ENCODE results near the gene OGDHL.

Gene OGDHL

GRCh38 chr10:49769692-49770091 lies 7.6 kb upstream of the OGDHL start:
- no peak overlapping the region for H2BK120ac ChIP-seq (ENCODE audit: low read depth, low read length)
- no peak overlapping the region for H2BK15ac ChIP-seq (ENCODE audit: low read depth, poor library complexity, severe bottlenecking)
- no peak overlapping the region for H3K9ac ChIP-seq (ENCODE audit: low read length)
- H2BK12ac ChIP-seq (ENCODE audit: low read length in 2 of 2), result no peak overlapping the region
- no peak overlapping the region for H3K18ac ChIP-seq (ENCODE audit: low read depth in 1 of 2, low read length in 2 of 2)
- no peak overlapping the region for H3K23ac ChIP-seq (ENCODE audit: low read length in 2 of 2)
- H3K36me3 ChIP-seq (ENCODE audit: control insufficient read depth in 1 of 2, insufficient read depth in 2 of 2, low read depth in 1 of 2, low read length in 2 of 2), result peaks cover 0 to 5% of the 10 kb centered on the region in 2 experiments
- H3K14ac ChIP-seq (ENCODE audit: low read length in 2 of 2), result no peak overlapping the region
- no peaks in the 10 kb centered on the region for H3K79me1 ChIP-seq (replicated peaks; ENCODE audit: low read length, poor library complexity, severe bottlenecking)
- H3K4me1 ChIP-seq (ENCODE audit: control insufficient read depth, insufficient read depth, low read depth, low read length), result no peaks in the 10 kb centered on the region
- H4K8ac ChIP-seq (ENCODE audit: low read length), result no peak overlapping the region
- peaks cover 13 to 66% of the 10 kb centered on the region in 2 experiments for H3K27me3 ChIP-seq (ENCODE audit: control insufficient read depth in 1 of 2, insufficient read depth in 1 of 2, low read length in 2 of 2)
- no peak overlapping the region for H2BK5ac ChIP-seq (ENCODE audit: low read depth, low read length, poor library complexity, severe bottlenecking)
- no peak for DNase-seq
- no peak overlapping the region for H2AK5ac ChIP-seq (ENCODE audit: low read length, severe bottlenecking)
- no peak overlapping the region for H4K91ac ChIP-seq (ENCODE audit: low read length)
- peak overlapping the region in 1 of 2 experiments; percentile 14 for H3K4me3 ChIP-seq (ENCODE audit: insufficient read depth in 1 of 2, low read depth in 1 of 2, low read length in 2 of 2)
- no peak overlapping the region for H3K27ac ChIP-seq (ENCODE audit: low read length, poor library complexity, severe bottlenecking)
- WGBS, result 98% methylated on average over 8 of the region's 8 CpGs
- no peak overlapping the region for H3K4me2 ChIP-seq (ENCODE audit: low read length, poor library complexity, severe bottlenecking)
- H2AFZ ChIP-seq (ENCODE audit: low read depth, low read length), result no peak overlapping the region
- peaks cover 2% of the 10 kb centered on the region for H3K9me3 ChIP-seq (ENCODE audit: control insufficient read depth, low read length)
- no peak overlapping the region for H3K4ac ChIP-seq (ENCODE audit: low read depth in 1 of 2, low read length in 2 of 2)

GRCh38 chr10:49768731-49769130 lies 6.6 kb upstream of the OGDHL start:
- no peak for DNase-seq
- Histone ChIP-seq H3K36me3 (ENCODE audit: control insufficient read depth in 1 of 2, insufficient read depth in 2 of 2, low read depth in 1 of 2, low read length in 2 of 2) (peaks cover 0 to 5% of the 10 kb centered on the region in 2 experiments), H2BK12ac (ENCODE audit: low read length in 2 of 2) (no peak overlapping the region), H2BK15ac (ENCODE audit: low read depth, poor library complexity, severe bottlenecking) (no peak overlapping the region), H2AK5ac (ENCODE audit: low read length, severe bottlenecking) (no peak overlapping the region), H3K27me3 (ENCODE audit: control insufficient read depth in 1 of 2, insufficient read depth in 1 of 2, low read length in 2 of 2) (peaks cover 16 to 63% of the 10 kb centered on the region in 2 experiments), H2BK120ac (ENCODE audit: low read depth, low read length) (no peak overlapping the region), H4K91ac (ENCODE audit: low read length) (no peak overlapping the region), H3K23ac (ENCODE audit: low read length in 2 of 2) (no peak overlapping the region), H3K4me2 (ENCODE audit: low read length, poor library complexity, severe bottlenecking) (no peak overlapping the region), H3K9me3 (ENCODE audit: control insufficient read depth, low read length) (peaks cover 2% of the 10 kb centered on the region), H3K4ac (ENCODE audit: low read depth in 1 of 2, low read length in 2 of 2) (no peak overlapping the region), H2AFZ (ENCODE audit: low read depth, low read length) (no peak overlapping the region), H2BK5ac (ENCODE audit: low read depth, low read length, poor library complexity, severe bottlenecking) (no peak overlapping the region), H3K18ac (ENCODE audit: low read depth in 1 of 2, low read length in 2 of 2) (no peak overlapping the region), H3K79me1 (replicated peaks; ENCODE audit: low read length, poor library complexity, severe bottlenecking) (no peaks in the 10 kb centered on the region), H4K8ac (ENCODE audit: low read length) (no peak overlapping the region), H3K14ac (ENCODE audit: low read length in 2 of 2) (no peak overlapping the region), H3K9ac (ENCODE audit: low read length) (no peak overlapping the region), H3K4me3 (ENCODE audit: insufficient read depth in 1 of 2, low read depth in 1 of 2, low read length in 2 of 2) (no peak overlapping the region), H3K4me1 (ENCODE audit: control insufficient read depth, insufficient read depth, low read depth, low read length) (no peaks in the 10 kb centered on the region), H3K27ac (ENCODE audit: low read length, poor library complexity, severe bottlenecking) (no peak overlapping the region)
- WGBS, result 59% methylated on average over 39 of the region's 45 CpGs

GRCh38 chr10:49768329-49768728 lies 6.2 kb upstream of the OGDHL start:
- H3K4me2 ChIP-seq (ENCODE audit: low read length, poor library complexity, severe bottlenecking), result no peak overlapping the region
- no peaks in the 10 kb centered on the region for H3K79me1 ChIP-seq (replicated peaks; ENCODE audit: low read length, poor library complexity, severe bottlenecking)
- H3K4me3 ChIP-seq (ENCODE audit: insufficient read depth in 1 of 2, low read depth in 1 of 2, low read length in 2 of 2), result no peak overlapping the region
- H3K18ac ChIP-seq (ENCODE audit: low read depth in 1 of 2, low read length in 2 of 2), result no peak overlapping the region
- DNase-seq, result no peak
- H2BK15ac ChIP-seq (ENCODE audit: low read depth, poor library complexity, severe bottlenecking), result no peak overlapping the region
- H3K27ac ChIP-seq (ENCODE audit: low read length, poor library complexity, severe bottlenecking), result no peak overlapping the region
- no peak overlapping the region for H2BK120ac ChIP-seq (ENCODE audit: low read depth, low read length)
- H3K9me3 ChIP-seq (ENCODE audit: control insufficient read depth, low read length), result peaks cover 2% of the 10 kb centered on the region
- no peak overlapping the region for H4K91ac ChIP-seq (ENCODE audit: low read length)
- WGBS, result 72% methylated on average over 38 of the region's 38 CpGs
- peaks cover 0 to 5% of the 10 kb centered on the region in 2 experiments for H3K36me3 ChIP-seq (ENCODE audit: control insufficient read depth in 1 of 2, insufficient read depth in 2 of 2, low read depth in 1 of 2, low read length in 2 of 2)
- H4K8ac ChIP-seq (ENCODE audit: low read length), result no peak overlapping the region
- H3K14ac ChIP-seq (ENCODE audit: low read length in 2 of 2), result no peak overlapping the region
- H3K27me3 ChIP-seq (ENCODE audit: control insufficient read depth in 1 of 2, insufficient read depth in 1 of 2, low read length in 2 of 2), result peaks cover 20 to 67% of the 10 kb centered on the region in 2 experiments
- H3K4ac ChIP-seq (ENCODE audit: low read depth in 1 of 2, low read length in 2 of 2), result no peak overlapping the region
- H2BK12ac ChIP-seq (ENCODE audit: low read length in 2 of 2), result no peak overlapping the region
- H2AFZ ChIP-seq (ENCODE audit: low read depth, low read length), result no peak overlapping the region
- no peak overlapping the region for H3K23ac ChIP-seq (ENCODE audit: low read length in 2 of 2)
- no peak overlapping the region for H3K9ac ChIP-seq (ENCODE audit: low read length)
- no peak overlapping the region for H2AK5ac ChIP-seq (ENCODE audit: low read length, severe bottlenecking)
- H2BK5ac ChIP-seq (ENCODE audit: low read depth, low read length, poor library complexity, severe bottlenecking), result no peak overlapping the region
- H3K4me1 ChIP-seq (ENCODE audit: control insufficient read depth, insufficient read depth, low read depth, low read length), result no peaks in the 10 kb centered on the region

GRCh38 chr10:49767752-49768151 lies 5.6 kb upstream of the OGDHL start:
- H3K36me3 ChIP-seq (ENCODE audit: control insufficient read depth in 1 of 2, insufficient read depth in 2 of 2, low read depth in 1 of 2, low read length in 2 of 2), result peaks cover 0 to 5% of the 10 kb centered on the region in 2 experiments
- H3K4me2 ChIP-seq (ENCODE audit: low read length, poor library complexity, severe bottlenecking), result no peak overlapping the region
- DNase-seq, result no peak
- H3K4me1 ChIP-seq (ENCODE audit: control insufficient read depth, insufficient read depth, low read depth, low read length), result no peaks in the 10 kb centered on the region
- H4K8ac ChIP-seq (ENCODE audit: low read length), result no peak overlapping the region
- H3K9me3 ChIP-seq (ENCODE audit: control insufficient read depth, low read length), result peaks cover 2% of the 10 kb centered on the region
- H2BK12ac ChIP-seq (ENCODE audit: low read length in 2 of 2), result no peak overlapping the region
- no peaks in the 10 kb centered on the region for H3K79me1 ChIP-seq (replicated peaks; ENCODE audit: low read length, poor library complexity, severe bottlenecking)
- no peak overlapping the region for H2AFZ ChIP-seq (ENCODE audit: low read depth, low read length)
- H3K23ac ChIP-seq (ENCODE audit: low read length in 2 of 2), result no peak overlapping the region
- 78% methylated on average over 7 of the region's 7 CpGs for WGBS
- H3K14ac ChIP-seq (ENCODE audit: low read length in 2 of 2), result no peak overlapping the region
- no peak overlapping the region for H2BK5ac ChIP-seq (ENCODE audit: low read depth, low read length, poor library complexity, severe bottlenecking)
- no peak overlapping the region for H4K91ac ChIP-seq (ENCODE audit: low read length)
- H2BK15ac ChIP-seq (ENCODE audit: low read depth, poor library complexity, severe bottlenecking), result no peak overlapping the region
- H3K9ac ChIP-seq (ENCODE audit: low read length), result no peak overlapping the region
- H3K4me3 ChIP-seq (ENCODE audit: insufficient read depth in 1 of 2, low read depth in 1 of 2, low read length in 2 of 2), result no peak overlapping the region
- H3K4ac ChIP-seq (ENCODE audit: low read depth in 1 of 2, low read length in 2 of 2), result no peak overlapping the region
- H2BK120ac ChIP-seq (ENCODE audit: low read depth, low read length), result no peak overlapping the region
- H3K27me3 ChIP-seq (ENCODE audit: control insufficient read depth in 1 of 2, insufficient read depth in 1 of 2, low read length in 2 of 2), result peaks cover 20 to 70% of the 10 kb centered on the region in 2 experiments
- H2AK5ac ChIP-seq (ENCODE audit: low read length, severe bottlenecking), result no peak overlapping the region
- H3K27ac ChIP-seq (ENCODE audit: low read length, poor library complexity, severe bottlenecking), result no peak overlapping the region
- no peak overlapping the region for H3K18ac ChIP-seq (ENCODE audit: low read depth in 1 of 2, low read length in 2 of 2)

All from mesenchymal stem cell (in vitro differentiated cells and primary cell).